K562 (cell line): ENCODE measurements around the gene PYROXD2. TPM values are rescaled to one million over a fixed set of nuclear protein-coding genes. Genes with fewer than 3 reads are reported as not detected.

Experiments
- CC2D1A ChIP-seq: fragments of 450-650 bp; IDR thresholded peaks from 2 replicates; pipeline ENCODE4 v1.6.1; 2017; ENCODE audit warnings: mild to moderate bottlenecking
- KLF6 ChIP-seq: fragments of 250-450 bp; sonication (Bioruptor Pico); IDR thresholded peaks from 2 replicates; pipeline ENCODE4 v1.4.0; 2020; ENCODE audit warnings: mild to moderate bottlenecking, moderate library complexity, borderline replicate concordance
- RBM14 ChIP-seq: fragments of 200-400 bp; formaldehyde crosslinking; IDR thresholded peaks from 2 replicates; pipeline ENCODE4 v1.6.1; 2018; ENCODE audit warnings: low read depth, mild to moderate bottlenecking, low read length, moderate library complexity, borderline replicate concordance; ENCODE audit not compliant: insufficient read depth
- TEAD2 ChIP-seq: fragments of 450-650 bp; IDR thresholded peaks from 2 replicates; pipeline ENCODE4 v1.6.1; 2016; ENCODE audit warnings: missing genetic modification characterization, control low read depth, missing compliant biosample characterization
- ZNF717 ChIP-seq: fragments of 250-450 bp; sonication (Bioruptor Pico); IDR thresholded peaks from 2 replicates; pipeline ENCODE4 v1.5.0; 2021
- polyA plus RNA-seq, 8 experiments: library from polyadenylated mRNA; depleted of rRNA in 4 of 8; stranded (reverse) in 5 of 8; unstranded in 3 of 8; fragments of >200 nt; fragmentation: Nextera tagmentation in 2 of 8; fragmentation: Illumina TruSeq in 1 of 8; extraction: Ambion mirVana in 2 of 8; extraction: Trizol in 1 of 8; gene quantifications; 2 replicates each; pipeline versions ENCODE4 v1.2.1 to v1.2.3, GENCODE V29; 2011 to 2014; ENCODE audit warnings: inconsistent platforms in 1 of 8, missing spikeins in 1 of 8
- total RNA-seq, 7 experiments: library from RNA; depleted of rRNA in 6 of 7; stranded (reverse); fragments of >200 nt in 6 of 7; fragmentation: Illumina TruSeq in 2 of 7; extraction: Trizol in 2 of 7; gene quantifications; 2 replicates each; pipeline versions ENCODE4 v1.2.1 to v1.2.3, GENCODE V29; 2011 to 2021; ENCODE audit warnings: low replicate concordance in 1 of 7
- TF ChIP-seq, protein P1 (sequence below): fragments of 200-600 bp; sonication (generic); IDR thresholded peaks from one replicate; pipeline ENCODE4 v1.6.1; 2012; ENCODE audit warnings: mild to moderate bottlenecking, low read depth, low read length, inconsistent platforms
- TF ChIP-seq, protein P2 (sequence below): sonication (generic); formaldehyde crosslinking; IDR thresholded peaks from 2 replicates; pipeline ENCODE4 v1.4.0; 2020; ENCODE audit warnings: mild to moderate bottlenecking, missing genetic modification reagents
- TF ChIP-seq, protein P3 (sequence below), 3 experiments: IDR thresholded peaks in 2 of 3; conservative IDR thresholded peaks in 1 of 3; 2 replicates each; pipeline ENCODE4 v1.5.1; 2011 to 2012; ENCODE audit warnings: low read length in 3 of 3, mild to moderate bottlenecking in 3 of 3, control low read depth in 2 of 3, improper control_type of control experiment in 1 of 3, inconsistent platforms in 1 of 3, low read depth in 1 of 3, mixed read lengths in 1 of 3, moderate library complexity in 1 of 3; ENCODE audit not compliant: insufficient read depth in 2 of 3
- TF ChIP-seq, protein P4 (sequence below): fragments of 450-650 bp; IDR thresholded peaks from 2 replicates; pipeline ENCODE4 v1.6.1; 2016

Gene PYROXD2
- total and polyA plus RNA-seq, 9 of the 15 experiments (the other 6 are each of a cell fraction or from before 2014, with no cell fraction given), result 0.14 to 1.4 (median 0.58) TPM

- TF ChIP-seq, protein P1, sequence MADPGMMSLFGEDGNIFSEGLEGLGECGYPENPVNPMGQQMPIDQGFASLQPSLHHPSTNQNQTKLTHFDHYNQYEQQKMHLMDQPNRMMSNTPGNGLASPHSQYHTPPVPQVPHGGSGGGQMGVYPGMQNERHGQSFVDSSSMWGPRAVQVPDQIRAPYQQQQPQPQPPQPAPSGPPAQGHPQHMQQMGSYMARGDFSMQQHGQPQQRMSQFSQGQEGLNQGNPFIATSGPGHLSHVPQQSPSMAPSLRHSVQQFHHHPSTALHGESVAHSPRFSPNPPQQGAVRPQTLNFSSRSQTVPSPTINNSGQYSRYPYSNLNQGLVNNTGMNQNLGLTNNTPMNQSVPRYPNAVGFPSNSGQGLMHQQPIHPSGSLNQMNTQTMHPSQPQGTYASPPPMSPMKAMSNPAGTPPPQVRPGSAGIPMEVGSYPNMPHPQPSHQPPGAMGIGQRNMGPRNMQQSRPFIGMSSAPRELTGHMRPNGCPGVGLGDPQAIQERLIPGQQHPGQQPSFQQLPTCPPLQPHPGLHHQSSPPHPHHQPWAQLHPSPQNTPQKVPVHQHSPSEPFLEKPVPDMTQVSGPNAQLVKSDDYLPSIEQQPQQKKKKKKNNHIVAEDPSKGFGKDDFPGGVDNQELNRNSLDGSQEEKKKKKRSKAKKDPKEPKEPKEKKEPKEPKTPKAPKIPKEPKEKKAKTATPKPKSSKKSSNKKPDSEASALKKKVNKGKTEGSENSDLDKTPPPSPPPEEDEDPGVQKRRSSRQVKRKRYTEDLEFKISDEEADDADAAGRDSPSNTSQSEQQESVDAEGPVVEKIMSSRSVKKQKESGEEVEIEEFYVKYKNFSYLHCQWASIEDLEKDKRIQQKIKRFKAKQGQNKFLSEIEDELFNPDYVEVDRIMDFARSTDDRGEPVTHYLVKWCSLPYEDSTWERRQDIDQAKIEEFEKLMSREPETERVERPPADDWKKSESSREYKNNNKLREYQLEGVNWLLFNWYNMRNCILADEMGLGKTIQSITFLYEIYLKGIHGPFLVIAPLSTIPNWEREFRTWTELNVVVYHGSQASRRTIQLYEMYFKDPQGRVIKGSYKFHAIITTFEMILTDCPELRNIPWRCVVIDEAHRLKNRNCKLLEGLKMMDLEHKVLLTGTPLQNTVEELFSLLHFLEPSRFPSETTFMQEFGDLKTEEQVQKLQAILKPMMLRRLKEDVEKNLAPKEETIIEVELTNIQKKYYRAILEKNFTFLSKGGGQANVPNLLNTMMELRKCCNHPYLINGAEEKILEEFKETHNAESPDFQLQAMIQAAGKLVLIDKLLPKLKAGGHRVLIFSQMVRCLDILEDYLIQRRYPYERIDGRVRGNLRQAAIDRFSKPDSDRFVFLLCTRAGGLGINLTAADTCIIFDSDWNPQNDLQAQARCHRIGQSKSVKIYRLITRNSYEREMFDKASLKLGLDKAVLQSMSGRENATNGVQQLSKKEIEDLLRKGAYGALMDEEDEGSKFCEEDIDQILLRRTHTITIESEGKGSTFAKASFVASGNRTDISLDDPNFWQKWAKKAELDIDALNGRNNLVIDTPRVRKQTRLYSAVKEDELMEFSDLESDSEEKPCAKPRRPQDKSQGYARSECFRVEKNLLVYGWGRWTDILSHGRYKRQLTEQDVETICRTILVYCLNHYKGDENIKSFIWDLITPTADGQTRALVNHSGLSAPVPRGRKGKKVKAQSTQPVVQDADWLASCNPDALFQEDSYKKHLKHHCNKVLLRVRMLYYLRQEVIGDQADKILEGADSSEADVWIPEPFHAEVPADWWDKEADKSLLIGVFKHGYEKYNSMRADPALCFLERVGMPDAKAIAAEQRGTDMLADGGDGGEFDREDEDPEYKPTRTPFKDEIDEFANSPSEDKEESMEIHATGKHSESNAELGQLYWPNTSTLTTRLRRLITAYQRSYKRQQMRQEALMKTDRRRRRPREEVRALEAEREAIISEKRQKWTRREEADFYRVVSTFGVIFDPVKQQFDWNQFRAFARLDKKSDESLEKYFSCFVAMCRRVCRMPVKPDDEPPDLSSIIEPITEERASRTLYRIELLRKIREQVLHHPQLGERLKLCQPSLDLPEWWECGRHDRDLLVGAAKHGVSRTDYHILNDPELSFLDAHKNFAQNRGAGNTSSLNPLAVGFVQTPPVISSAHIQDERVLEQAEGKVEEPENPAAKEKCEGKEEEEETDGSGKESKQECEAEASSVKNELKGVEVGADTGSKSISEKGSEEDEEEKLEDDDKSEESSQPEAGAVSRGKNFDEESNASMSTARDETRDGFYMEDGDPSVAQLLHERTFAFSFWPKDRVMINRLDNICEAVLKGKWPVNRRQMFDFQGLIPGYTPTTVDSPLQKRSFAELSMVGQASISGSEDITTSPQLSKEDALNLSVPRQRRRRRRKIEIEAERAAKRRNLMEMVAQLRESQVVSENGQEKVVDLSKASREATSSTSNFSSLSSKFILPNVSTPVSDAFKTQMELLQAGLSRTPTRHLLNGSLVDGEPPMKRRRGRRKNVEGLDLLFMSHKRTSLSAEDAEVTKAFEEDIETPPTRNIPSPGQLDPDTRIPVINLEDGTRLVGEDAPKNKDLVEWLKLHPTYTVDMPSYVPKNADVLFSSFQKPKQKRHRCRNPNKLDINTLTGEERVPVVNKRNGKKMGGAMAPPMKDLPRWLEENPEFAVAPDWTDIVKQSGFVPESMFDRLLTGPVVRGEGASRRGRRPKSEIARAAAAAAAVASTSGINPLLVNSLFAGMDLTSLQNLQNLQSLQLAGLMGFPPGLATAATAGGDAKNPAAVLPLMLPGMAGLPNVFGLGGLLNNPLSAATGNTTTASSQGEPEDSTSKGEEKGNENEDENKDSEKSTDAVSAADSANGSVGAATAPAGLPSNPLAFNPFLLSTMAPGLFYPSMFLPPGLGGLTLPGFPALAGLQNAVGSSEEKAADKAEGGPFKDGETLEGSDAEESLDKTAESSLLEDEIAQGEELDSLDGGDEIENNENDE, result no peak
- TF ChIP-seq KLF6 (CRISPR knock-in tag) (no peak), ZNF717 (CRISPR knock-in tag) (no peak), RBM14 (no peak), TEAD2 (tag) (no peak), CC2D1A (peak; percentile 16; the same call in 1 of the 2 replicates)
- TF ChIP-seq, protein P2, sequence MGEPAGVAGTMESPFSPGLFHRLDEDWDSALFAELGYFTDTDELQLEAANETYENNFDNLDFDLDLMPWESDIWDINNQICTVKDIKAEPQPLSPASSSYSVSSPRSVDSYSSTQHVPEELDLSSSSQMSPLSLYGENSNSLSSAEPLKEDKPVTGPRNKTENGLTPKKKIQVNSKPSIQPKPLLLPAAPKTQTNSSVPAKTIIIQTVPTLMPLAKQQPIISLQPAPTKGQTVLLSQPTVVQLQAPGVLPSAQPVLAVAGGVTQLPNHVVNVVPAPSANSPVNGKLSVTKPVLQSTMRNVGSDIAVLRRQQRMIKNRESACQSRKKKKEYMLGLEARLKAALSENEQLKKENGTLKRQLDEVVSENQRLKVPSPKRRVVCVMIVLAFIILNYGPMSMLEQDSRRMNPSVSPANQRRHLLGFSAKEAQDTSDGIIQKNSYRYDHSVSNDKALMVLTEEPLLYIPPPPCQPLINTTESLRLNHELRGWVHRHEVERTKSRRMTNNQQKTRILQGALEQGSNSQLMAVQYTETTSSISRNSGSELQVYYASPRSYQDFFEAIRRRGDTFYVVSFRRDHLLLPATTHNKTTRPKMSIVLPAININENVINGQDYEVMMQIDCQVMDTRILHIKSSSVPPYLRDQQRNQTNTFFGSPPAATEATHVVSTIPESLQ (CRISPR knock-in tag), result no peak
- TF ChIP-seq, protein P3, sequence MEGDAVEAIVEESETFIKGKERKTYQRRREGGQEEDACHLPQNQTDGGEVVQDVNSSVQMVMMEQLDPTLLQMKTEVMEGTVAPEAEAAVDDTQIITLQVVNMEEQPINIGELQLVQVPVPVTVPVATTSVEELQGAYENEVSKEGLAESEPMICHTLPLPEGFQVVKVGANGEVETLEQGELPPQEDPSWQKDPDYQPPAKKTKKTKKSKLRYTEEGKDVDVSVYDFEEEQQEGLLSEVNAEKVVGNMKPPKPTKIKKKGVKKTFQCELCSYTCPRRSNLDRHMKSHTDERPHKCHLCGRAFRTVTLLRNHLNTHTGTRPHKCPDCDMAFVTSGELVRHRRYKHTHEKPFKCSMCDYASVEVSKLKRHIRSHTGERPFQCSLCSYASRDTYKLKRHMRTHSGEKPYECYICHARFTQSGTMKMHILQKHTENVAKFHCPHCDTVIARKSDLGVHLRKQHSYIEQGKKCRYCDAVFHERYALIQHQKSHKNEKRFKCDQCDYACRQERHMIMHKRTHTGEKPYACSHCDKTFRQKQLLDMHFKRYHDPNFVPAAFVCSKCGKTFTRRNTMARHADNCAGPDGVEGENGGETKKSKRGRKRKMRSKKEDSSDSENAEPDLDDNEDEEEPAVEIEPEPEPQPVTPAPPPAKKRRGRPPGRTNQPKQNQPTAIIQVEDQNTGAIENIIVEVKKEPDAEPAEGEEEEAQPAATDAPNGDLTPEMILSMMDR (IDR thresholded peaks at IDR 0.05 in 2 of 3, conservative IDR thresholded peaks at IDR 0.05 in 1 of 3; ENCODE audit: insufficient read depth in 2 of 3, low read depth in 1 of 3, low read length in 3 of 3), result no peak
- TF ChIP-seq, protein P4, sequence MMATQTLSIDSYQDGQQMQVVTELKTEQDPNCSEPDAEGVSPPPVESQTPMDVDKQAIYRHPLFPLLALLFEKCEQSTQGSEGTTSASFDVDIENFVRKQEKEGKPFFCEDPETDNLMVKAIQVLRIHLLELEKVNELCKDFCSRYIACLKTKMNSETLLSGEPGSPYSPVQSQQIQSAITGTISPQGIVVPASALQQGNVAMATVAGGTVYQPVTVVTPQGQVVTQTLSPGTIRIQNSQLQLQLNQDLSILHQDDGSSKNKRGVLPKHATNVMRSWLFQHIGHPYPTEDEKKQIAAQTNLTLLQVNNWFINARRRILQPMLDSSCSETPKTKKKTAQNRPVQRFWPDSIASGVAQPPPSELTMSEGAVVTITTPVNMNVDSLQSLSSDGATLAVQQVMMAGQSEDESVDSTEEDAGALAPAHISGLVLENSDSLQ, result peak; percentile 28; the same call in 1 of the 2 replicates
Measured at GRCh38 chr10:98458809-98459784, 44.1 kb upstream of the PYROXD2 start (continued).
